ENCODE results near the gene ERBB4. TPM values are rescaled to one million over a fixed set of nuclear protein-coding genes. Genes with fewer than 3 reads are reported as not detected.

Gene ERBB4
- total RNA-seq, 1 donor from 2014 or later, result 25.3 TPM

DNA sequence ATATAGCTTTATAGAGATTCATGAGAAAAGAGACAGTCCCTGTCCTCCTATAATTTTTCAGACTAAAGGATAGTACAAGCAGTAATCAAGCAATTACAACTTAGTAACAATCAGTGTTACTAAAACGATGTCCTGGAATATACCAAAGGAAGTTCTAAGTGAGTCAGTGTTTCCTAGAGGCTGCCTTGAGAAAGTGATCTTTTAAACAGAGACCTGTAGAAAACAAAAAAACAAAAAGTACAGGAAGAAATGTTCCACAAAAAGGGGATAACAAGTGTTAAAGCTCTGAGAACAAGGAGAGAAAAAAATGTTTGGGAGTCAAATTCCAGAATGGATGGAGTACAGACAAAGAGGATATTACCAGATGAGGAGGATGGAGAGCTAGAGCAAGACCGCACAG is 556.4 kb downstream of the ERBB4 start:
- TF ChIP-seq, protein P1, sequence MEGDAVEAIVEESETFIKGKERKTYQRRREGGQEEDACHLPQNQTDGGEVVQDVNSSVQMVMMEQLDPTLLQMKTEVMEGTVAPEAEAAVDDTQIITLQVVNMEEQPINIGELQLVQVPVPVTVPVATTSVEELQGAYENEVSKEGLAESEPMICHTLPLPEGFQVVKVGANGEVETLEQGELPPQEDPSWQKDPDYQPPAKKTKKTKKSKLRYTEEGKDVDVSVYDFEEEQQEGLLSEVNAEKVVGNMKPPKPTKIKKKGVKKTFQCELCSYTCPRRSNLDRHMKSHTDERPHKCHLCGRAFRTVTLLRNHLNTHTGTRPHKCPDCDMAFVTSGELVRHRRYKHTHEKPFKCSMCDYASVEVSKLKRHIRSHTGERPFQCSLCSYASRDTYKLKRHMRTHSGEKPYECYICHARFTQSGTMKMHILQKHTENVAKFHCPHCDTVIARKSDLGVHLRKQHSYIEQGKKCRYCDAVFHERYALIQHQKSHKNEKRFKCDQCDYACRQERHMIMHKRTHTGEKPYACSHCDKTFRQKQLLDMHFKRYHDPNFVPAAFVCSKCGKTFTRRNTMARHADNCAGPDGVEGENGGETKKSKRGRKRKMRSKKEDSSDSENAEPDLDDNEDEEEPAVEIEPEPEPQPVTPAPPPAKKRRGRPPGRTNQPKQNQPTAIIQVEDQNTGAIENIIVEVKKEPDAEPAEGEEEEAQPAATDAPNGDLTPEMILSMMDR (IDR thresholded peaks at IDR 0.05), result no peak
- H3K4me1 ChIP-seq, result no peaks in the 10 kb centered on the region
- intact Hi-C loops (cut with DNase I), result no loop called here
- no peaks in the 10 kb centered on the region for H3K9me3 ChIP-seq
- no peak for DNase-seq
- H3K27me3 ChIP-seq (ENCODE audit: low read depth), result no peaks in the 10 kb centered on the region
- H3K4me3 ChIP-seq, result no peak overlapping the region
- H3K27ac ChIP-seq, result no peak overlapping the region
- ATAC-seq, result no peak
- H3K36me3 ChIP-seq, result no peaks in the 10 kb centered on the region

DNA sequence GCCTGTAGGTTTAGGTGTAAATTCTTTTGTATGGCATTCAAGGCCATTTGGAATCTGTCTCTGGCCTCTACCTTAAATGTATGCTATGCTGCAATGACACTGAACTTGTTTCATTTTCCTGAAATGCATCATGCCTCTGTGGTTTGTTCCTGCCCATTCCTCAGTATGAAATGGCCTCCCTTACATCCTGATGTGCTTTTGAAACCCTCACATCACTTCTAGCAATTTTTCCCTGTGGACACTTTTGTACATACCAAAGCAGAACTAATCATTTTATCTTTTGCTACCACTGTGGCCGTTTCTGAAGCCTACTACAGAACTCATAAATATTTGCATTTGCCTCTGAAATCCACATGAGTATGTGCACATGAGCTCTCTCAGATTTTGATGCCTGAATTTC is 557.2 kb downstream of the ERBB4 start:
- Histone ChIP-seq H3K27me3 (ENCODE audit: low read depth) (no peaks in the 10 kb centered on the region), H3K4me3 (no peak overlapping the region), H3K27ac (no peak overlapping the region), H3K4me1 (no peaks in the 10 kb centered on the region), H3K9me3 (no peaks in the 10 kb centered on the region), H3K36me3 (no peaks in the 10 kb centered on the region)
- DNase-seq, result no peak
- intact Hi-C loops (cut with DNase I), result no loop called here
- TF ChIP-seq, protein P1 (IDR thresholded peaks at IDR 0.05), result no peak
- ATAC-seq, result no peak

DNA sequence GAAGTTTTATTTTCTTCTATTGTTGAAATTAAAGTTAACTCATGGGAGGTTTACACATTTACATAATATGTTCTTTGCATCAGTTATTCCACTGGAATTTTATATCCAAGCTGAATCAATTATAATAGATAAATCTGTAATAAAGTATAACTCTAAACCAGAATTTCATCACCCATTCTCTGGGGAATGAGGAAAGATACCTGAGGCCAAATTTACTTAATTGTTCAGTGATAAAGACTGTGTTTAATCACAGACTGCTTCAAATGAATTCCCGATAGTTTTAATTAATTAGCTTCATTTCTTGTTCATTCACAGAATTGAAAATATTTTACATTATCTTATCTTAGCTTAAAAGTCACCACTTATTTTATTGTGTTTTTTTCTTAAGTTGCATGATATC is 562.5 kb downstream of the ERBB4 start:
- TF ChIP-seq, protein P1 (IDR thresholded peaks at IDR 0.05), result no peak

DNA sequence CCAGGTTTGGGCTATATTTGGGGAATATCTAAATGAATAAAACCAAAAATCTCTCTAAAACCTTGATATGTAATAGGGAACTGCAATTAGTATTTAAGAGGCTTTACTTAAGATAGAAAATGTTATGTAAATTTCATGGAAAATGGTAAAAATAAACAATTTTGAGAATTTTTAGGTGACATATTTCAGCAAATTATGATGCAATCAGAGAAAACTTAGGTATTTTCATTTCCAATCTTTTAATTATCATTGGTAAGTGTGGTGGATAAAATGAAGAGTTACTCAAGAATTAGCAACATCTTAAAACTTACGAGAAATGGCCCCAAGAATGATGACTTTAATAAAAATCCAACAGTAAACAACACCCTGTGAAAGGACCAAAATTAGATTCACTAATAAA is 571.4 kb downstream of the ERBB4 start:
- intact Hi-C loops (cut with DNase I), result no loop called here

More for the DNA sequence above, 562.5 kb downstream of the ERBB4 start:
- ATAC-seq, result no peak
- Histone ChIP-seq H3K27me3 (ENCODE audit: low read depth) (no peaks in the 10 kb centered on the region), H3K36me3 (no peaks in the 10 kb centered on the region), H3K4me1 (no peaks in the 10 kb centered on the region), H3K9me3 (no peaks in the 10 kb centered on the region), H3K27ac (no peak overlapping the region), H3K4me3 (no peak overlapping the region)
- DNase-seq, result no peak
- intact Hi-C loops (cut with DNase I), result no loop called here

DNA sequence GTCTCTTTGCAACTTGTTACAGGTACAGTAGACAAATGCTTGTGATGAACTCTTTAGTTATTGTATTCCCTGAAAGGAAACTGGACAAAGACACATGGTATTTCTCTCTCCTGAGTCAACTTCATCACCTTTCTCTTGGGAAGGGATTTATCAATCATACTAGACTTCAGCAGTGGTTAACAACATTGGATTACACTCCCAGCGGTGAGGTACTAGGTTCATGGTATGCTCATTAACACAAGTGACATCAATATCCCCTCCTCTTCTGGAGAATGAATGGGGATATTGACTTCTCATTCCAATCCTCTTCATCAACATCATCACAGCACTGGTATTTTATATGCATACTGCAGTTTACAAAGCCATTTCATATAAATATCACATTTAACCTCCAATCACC is 574.6 kb downstream of the ERBB4 start:
- DNase-seq (no peak), ATAC-seq (no peak)
- Histone ChIP-seq H3K4me3 (no peak overlapping the region), H3K27me3 (ENCODE audit: low read depth) (no peaks in the 10 kb centered on the region), H3K36me3 (no peaks in the 10 kb centered on the region), H3K27ac (no peak overlapping the region), H3K4me1 (no peaks in the 10 kb centered on the region), H3K9me3 (no peaks in the 10 kb centered on the region)
- intact Hi-C loops (cut with DNase I), result no loop called here
- TF ChIP-seq, protein P1 (IDR thresholded peaks at IDR 0.05), result no peak

More for the DNA sequence above, 571.4 kb downstream of the ERBB4 start:
- no peak for ATAC-seq
- TF ChIP-seq, protein P1 (IDR thresholded peaks at IDR 0.05), result no peak
- Histone ChIP-seq H3K27me3 (ENCODE audit: low read depth) (no peaks in the 10 kb centered on the region), H3K4me3 (no peak overlapping the region), H3K27ac (no peak overlapping the region), H3K9me3 (no peaks in the 10 kb centered on the region), H3K4me1 (no peaks in the 10 kb centered on the region), H3K36me3 (no peaks in the 10 kb centered on the region)
- DNase-seq, result no peak

DNA sequence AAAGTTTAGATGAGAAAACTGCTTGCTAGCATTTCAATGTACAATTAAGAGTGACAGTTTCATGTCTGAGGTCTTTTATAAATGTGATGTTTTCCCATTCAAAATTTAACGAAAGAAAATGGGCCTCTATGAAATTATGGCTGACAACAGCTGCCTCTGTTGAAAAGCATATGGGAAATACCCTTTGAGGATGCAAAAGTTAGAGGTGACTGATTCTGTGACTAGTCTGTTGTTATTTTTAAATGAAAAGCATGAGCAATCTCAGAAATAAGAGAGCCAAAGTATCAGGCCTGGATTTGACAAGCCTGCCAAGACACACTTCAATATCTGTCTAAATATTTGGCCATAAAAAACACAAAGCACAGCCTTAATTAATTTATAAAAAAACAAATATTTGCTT is 580.8 kb downstream of the ERBB4 start:
- Histone ChIP-seq H3K9me3 (no peaks in the 10 kb centered on the region), H3K27ac (no peak overlapping the region), H3K4me3 (no peak overlapping the region), H3K36me3 (no peaks in the 10 kb centered on the region), H3K4me1 (no peaks in the 10 kb centered on the region), H3K27me3 (ENCODE audit: low read depth) (no peaks in the 10 kb centered on the region)
- no peak for ATAC-seq
- no peak for DNase-seq
- TF ChIP-seq, protein P1 (IDR thresholded peaks at IDR 0.05), result no peak
- intact Hi-C loops (cut with DNase I), result no loop called here
